ENCODE data around the gene POTEM. TPM values are rescaled to one million over a fixed set of nuclear protein-coding genes. Genes with fewer than 3 reads are reported as not detected.
"Not testable (repeated sequence)": the region's sequence is repeated elsewhere in the genome, so short reads cannot be mapped to it uniquely, and the experiment has no call there.

POTEM gene
- total RNA-seq: not detected
- long read RNA-seq: 0 reads

GRCh38 chr14:18967134-18967533 is at the start of gene POTEM:
TSS of gene POTEM (plus strand) at chr14:18967434. CDS start at chr14:18967486, 52 bp downstream.
- H3K4me3 ChIP-seq; H3K36me3 ChIP-seq; intact Hi-C loops (cut with micrococcal nuclease); DNase-seq; H3K27me3 ChIP-seq (ENCODE audit: low read depth); H3K27ac ChIP-seq (replicated peaks); H3K4me1 ChIP-seq; H3K9me3 ChIP-seq (replicated peaks): not testable (repeated sequence)

DNA sequence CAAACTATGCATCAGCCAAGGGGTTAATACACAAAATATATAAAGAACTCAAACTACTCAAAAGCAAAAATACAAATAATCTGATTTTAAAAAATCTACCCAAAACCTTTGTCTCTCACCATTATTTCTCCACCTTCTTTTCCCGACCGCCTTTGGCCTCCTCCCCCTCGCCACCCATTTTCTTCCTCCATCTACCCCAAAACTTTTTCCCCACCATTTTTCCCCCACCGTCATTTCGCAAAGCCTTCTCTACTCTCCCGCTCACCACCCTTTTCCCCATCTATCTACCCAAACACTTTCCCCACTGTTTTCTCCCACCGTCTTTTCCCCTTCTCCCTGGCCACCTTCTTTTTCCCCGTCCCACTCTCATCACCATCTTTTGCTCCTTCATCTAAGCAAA is 48.9 kb upstream of the POTEM start:
- H3K9me3 ChIP-seq (replicated peaks); H3K27ac ChIP-seq (replicated peaks); H3K4me1 ChIP-seq; H3K27me3 ChIP-seq (ENCODE audit: low read depth); intact Hi-C loops (cut with micrococcal nuclease); DNase-seq; H3K4me3 ChIP-seq; H3K36me3 ChIP-seq: not testable (repeated sequence)

GRCh38 chr14:18920052-18920451 is 47.2 kb upstream of the POTEM start:
- DNase-seq; H3K9me3 ChIP-seq (replicated peaks); H3K4me1 ChIP-seq; H3K27ac ChIP-seq (replicated peaks); H3K27me3 ChIP-seq (ENCODE audit: low read depth); intact Hi-C loops (cut with micrococcal nuclease); H3K4me3 ChIP-seq; H3K36me3 ChIP-seq: not testable (repeated sequence)

GRCh38 chr14:18921055-18921701 is 46.1 kb upstream of the POTEM start:
- H3K36me3 ChIP-seq; DNase-seq; intact Hi-C loops (cut with micrococcal nuclease); H3K27ac ChIP-seq (replicated peaks); H3K9me3 ChIP-seq (replicated peaks); H3K4me3 ChIP-seq; H3K27me3 ChIP-seq (ENCODE audit: low read depth); H3K4me1 ChIP-seq: not testable (repeated sequence)

GRCh38 chr14:18936848-18937247 is 30.4 kb upstream of the POTEM start:
- H3K9me3 ChIP-seq (replicated peaks); H3K4me1 ChIP-seq; H3K27ac ChIP-seq (replicated peaks); H3K4me3 ChIP-seq; intact Hi-C loops (cut with micrococcal nuclease); DNase-seq; H3K27me3 ChIP-seq (ENCODE audit: low read depth); H3K36me3 ChIP-seq: not testable (repeated sequence)

DNA sequence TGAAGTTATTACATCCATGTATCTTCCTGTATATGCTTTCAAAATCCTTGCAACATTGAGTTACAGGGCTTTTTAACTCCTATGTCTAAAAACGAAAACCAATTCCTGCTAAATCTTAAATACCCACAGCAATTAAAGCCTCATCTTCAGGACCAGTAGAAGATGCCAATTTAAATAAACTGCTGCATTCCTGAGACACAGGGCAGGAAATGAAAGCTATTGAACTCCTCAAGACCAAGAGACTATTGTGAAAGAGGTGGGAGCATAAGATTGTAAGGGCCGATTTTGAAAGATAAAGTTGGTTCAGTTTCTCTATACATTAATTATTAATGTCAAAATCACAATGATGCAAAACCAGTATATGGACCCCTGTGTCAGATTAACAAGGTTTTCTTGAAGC is 28.5 kb upstream of the POTEM start:
- H3K9me3 ChIP-seq (replicated peaks); H3K36me3 ChIP-seq; intact Hi-C loops (cut with micrococcal nuclease); DNase-seq; H3K27me3 ChIP-seq (ENCODE audit: low read depth); H3K27ac ChIP-seq (replicated peaks); H3K4me1 ChIP-seq; H3K4me3 ChIP-seq: not testable (repeated sequence)

DNA sequence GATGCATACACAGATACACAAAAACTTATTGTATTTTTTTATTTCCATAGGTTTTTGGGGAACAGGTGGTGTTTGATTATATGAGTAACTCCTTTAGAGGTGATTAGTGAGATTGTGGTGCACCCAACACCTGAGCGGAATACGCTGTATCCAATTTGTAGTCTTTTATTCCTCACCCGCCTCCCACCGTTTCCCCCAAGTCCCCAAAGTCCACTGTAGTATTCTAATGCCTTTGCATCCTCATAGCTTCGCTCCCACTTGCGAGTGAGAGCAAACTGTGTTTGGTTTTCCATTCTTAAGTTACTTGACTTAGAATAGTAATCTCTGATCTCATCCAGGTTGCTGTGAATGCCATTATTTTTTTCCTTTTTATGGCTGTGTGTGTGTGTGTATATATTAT is 17.3 kb upstream of the POTEM start:
- H3K27me3 ChIP-seq (ENCODE audit: low read depth); intact Hi-C loops (cut with micrococcal nuclease); DNase-seq: not testable (repeated sequence)

DNA sequence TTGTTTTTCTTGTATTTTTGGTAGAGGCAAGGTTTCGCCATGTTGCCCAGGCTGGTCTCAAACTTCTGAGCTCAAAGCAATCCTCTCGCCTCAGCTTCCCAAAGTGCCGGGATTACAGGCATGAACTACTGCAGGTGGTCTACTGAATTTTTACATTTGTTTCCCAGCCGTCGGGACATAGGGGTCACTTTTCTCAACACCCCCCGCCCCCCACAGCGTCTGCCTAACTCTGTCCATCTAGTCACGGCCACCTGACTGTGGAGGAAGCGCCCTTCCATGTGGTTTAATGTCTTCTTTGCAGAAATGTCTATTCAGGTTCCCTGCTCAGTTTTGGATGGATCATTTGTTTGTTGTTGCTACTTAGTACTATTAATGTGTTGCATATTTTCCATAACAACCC is 14.1 kb upstream of the POTEM start:
- DNase-seq; H3K27ac ChIP-seq (replicated peaks); H3K36me3 ChIP-seq; H3K4me3 ChIP-seq; H3K9me3 ChIP-seq (replicated peaks); H3K4me1 ChIP-seq; intact Hi-C loops (cut with micrococcal nuclease); H3K27me3 ChIP-seq (ENCODE audit: low read depth): not testable (repeated sequence)

More for the DNA sequence above, 17.3 kb upstream of the POTEM start:
- H3K4me1 ChIP-seq; H3K4me3 ChIP-seq; H3K27ac ChIP-seq (replicated peaks); H3K36me3 ChIP-seq; H3K9me3 ChIP-seq (replicated peaks): not testable (repeated sequence)

DNA sequence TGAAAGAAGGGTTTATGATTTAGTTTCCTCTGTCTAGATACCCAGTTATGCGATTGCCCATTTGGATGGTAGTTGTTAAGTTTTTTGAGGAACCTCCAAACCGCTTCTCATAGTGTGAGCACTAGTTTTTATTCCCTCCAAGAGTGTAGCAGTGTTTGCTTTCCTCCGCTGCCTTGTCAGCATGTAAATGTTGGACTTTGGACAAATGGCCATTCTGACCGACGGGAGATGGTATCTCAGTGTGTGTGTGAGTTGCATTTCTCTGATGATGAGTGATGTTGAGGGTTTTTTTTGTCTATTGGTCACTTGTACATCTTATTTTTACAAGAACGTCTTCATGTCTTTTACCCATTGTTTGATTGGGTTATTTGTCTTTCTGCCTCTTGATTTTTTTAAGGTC is 11.4 kb upstream of the POTEM start:
- not testable (repeated sequence) for H3K27ac ChIP-seq (replicated peaks)

GRCh38 chr14:18961576-18961975 is 5.7 kb upstream of the POTEM start:
- H3K9me3 ChIP-seq (replicated peaks); H3K27ac ChIP-seq (replicated peaks); H3K4me1 ChIP-seq; H3K4me3 ChIP-seq; H3K36me3 ChIP-seq; DNase-seq; intact Hi-C loops (cut with micrococcal nuclease); H3K27me3 ChIP-seq (ENCODE audit: low read depth): not testable (repeated sequence)

More for the DNA sequence above, 11.4 kb upstream of the POTEM start:
- H3K27me3 ChIP-seq (ENCODE audit: low read depth); H3K4me3 ChIP-seq; DNase-seq; H3K9me3 ChIP-seq (replicated peaks); intact Hi-C loops (cut with micrococcal nuclease); H3K4me1 ChIP-seq; H3K36me3 ChIP-seq: not testable (repeated sequence)

DNA sequence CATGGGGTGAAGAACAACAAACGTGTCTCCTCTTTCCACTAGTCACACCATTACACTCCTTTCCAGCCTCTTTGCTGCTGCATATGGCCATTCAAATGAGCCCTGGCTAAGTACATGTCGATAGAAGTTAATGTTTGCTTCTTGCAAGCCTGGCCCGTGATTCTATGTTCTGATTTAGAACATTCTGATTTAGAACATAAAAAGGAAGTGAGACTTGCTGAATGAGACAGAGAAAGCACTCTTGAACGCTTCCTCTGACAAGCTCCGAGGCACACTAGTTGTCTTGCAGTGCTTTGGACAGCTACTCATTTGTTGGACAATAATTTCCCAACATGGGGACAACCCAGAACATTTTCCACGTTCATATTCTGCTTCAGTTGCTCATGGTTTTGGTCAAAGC is 5.1 kb upstream of the POTEM start:
- H3K9me3 ChIP-seq (replicated peaks); H3K36me3 ChIP-seq; intact Hi-C loops (cut with micrococcal nuclease); DNase-seq; H3K27ac ChIP-seq (replicated peaks); H3K4me1 ChIP-seq; H3K4me3 ChIP-seq; H3K27me3 ChIP-seq (ENCODE audit: low read depth): not testable (repeated sequence)

- H3K27me3 ChIP-seq (ENCODE audit: low read depth); H3K4me1 ChIP-seq; DNase-seq; H3K36me3 ChIP-seq; H3K27ac ChIP-seq (replicated peaks); H3K4me3 ChIP-seq; H3K9me3 ChIP-seq (replicated peaks); intact Hi-C loops (cut with micrococcal nuclease): not testable (repeated sequence)
Observed at GRCh38 chr14:18963276-18963675, 4.0 kb upstream of the POTEM start.

GRCh38 chr14:18964878-18965277 is 2.4 kb upstream of the POTEM start:
- H3K36me3 ChIP-seq; DNase-seq; intact Hi-C loops (cut with micrococcal nuclease); H3K27ac ChIP-seq (replicated peaks); H3K4me1 ChIP-seq; H3K4me3 ChIP-seq; H3K9me3 ChIP-seq (replicated peaks); H3K27me3 ChIP-seq (ENCODE audit: low read depth): not testable (repeated sequence)

- H3K36me3 ChIP-seq; H3K9me3 ChIP-seq (replicated peaks); DNase-seq; H3K27ac ChIP-seq (replicated peaks); intact Hi-C loops (cut with micrococcal nuclease); H3K4me1 ChIP-seq; H3K27me3 ChIP-seq (ENCODE audit: low read depth); H3K4me3 ChIP-seq: not testable (repeated sequence)
Observed at GRCh38 chr14:19002566-19002965, 35.3 kb downstream of the POTEM start.

GRCh38 chr14:19006490-19006889 is 39.3 kb downstream of the POTEM start:
- H3K4me3 ChIP-seq; intact Hi-C loops (cut with micrococcal nuclease); DNase-seq; H3K9me3 ChIP-seq (replicated peaks); H3K27ac ChIP-seq (replicated peaks); H3K36me3 ChIP-seq; H3K27me3 ChIP-seq (ENCODE audit: low read depth); H3K4me1 ChIP-seq: not testable (repeated sequence)

Measured in left ventricle myocardium inferior (tissue), 1 donor.